Astrocyte (in vitro differentiated cells and primary cell): Measurements from ENCODE around the gene SEMA6A.

ENCODE experiments used
- EZH2 ChIP-seq: IDR thresholded peaks from 2 replicates; pipeline ENCODE4 v1.6.1; 2012; ENCODE audit warnings: mild to moderate bottlenecking, low read length, inconsistent platforms; ENCODE audit not compliant: insufficient read depth
- TF ChIP-seq, protein P1 (sequence below): IDR thresholded peaks from 2 replicates; pipeline ENCODE4 v1.5.1; 2011; ENCODE audit warnings: low read depth, mild to moderate bottlenecking, inconsistent platforms, low read length, moderate library complexity; ENCODE audit not compliant: insufficient read depth

DNA sequence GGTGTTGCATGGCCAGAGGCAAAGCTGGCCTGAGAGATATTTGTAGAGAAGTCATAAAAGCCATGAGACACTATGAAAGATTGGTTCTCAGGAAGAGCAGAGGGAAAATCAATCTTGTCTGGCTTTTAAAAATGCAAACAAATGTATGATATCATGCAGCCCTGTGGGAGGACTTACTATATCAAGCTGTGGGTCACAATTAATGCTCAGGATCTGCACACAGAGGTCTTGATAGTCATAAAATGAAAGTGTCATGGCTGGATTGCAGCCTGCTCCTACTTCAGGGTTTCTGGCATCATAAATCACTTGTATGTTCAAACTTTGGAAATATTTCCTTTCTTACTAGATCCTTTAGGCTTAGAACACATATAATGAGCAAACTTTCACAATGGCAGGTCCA, 151.5 kb downstream of the SEMA6A start:
- no peak for TF ChIP-seq EZH2
- TF ChIP-seq, protein P1, sequence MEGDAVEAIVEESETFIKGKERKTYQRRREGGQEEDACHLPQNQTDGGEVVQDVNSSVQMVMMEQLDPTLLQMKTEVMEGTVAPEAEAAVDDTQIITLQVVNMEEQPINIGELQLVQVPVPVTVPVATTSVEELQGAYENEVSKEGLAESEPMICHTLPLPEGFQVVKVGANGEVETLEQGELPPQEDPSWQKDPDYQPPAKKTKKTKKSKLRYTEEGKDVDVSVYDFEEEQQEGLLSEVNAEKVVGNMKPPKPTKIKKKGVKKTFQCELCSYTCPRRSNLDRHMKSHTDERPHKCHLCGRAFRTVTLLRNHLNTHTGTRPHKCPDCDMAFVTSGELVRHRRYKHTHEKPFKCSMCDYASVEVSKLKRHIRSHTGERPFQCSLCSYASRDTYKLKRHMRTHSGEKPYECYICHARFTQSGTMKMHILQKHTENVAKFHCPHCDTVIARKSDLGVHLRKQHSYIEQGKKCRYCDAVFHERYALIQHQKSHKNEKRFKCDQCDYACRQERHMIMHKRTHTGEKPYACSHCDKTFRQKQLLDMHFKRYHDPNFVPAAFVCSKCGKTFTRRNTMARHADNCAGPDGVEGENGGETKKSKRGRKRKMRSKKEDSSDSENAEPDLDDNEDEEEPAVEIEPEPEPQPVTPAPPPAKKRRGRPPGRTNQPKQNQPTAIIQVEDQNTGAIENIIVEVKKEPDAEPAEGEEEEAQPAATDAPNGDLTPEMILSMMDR: no peak
